Fibroblast of lung (primary cell): ENCODE measurements around the gene MSN.

ENCODE experiments used
- CTCF ChIP-seq, 2 donors: IDR thresholded peaks in 1 of 2; conservative IDR thresholded peaks in 1 of 2; 1 replicate in 1 of 2; 2 replicates in 1 of 2; pipeline ENCODE4 v1.5.1; 2011 to 2012; ENCODE audit warnings: low read length in 2 of 2, control low read depth in 1 of 2, inconsistent platforms in 1 of 2, low read depth in 1 of 2, mild to moderate bottlenecking in 1 of 2
- EZH2 ChIP-seq: IDR thresholded peaks from 2 replicates; pipeline ENCODE4 v1.5.1; 2012; ENCODE audit warnings: low read length, control low read depth, mild to moderate bottlenecking; ENCODE audit errors: missing control alignments

- TF ChIP-seq CTCF (conservative IDR thresholded peaks at IDR 0.05 in 1 of 2, IDR thresholded peaks at IDR 0.05 in 1 of 2; ENCODE audit: low read depth in 1 of 2, low read length in 2 of 2) (no peak), EZH2 (no peak)
Measured at GRCh38 chrX:65671286-65671685, 3.8 kb downstream of the MSN start.
